A549 (cell line): ENCODE measurements around the gene EFEMP1. TPM values are rescaled to one million over a fixed set of nuclear protein-coding genes. Genes with fewer than 3 reads are reported as not detected.
A peak's percentile ranks its signal among the peaks of the same experiment; 100 is the strongest.

Experiments
- ATOH8 ChIP-seq: fragments of 250-450 bp; sonication (Bioruptor Pico); IDR thresholded peaks from 2 replicates; pipeline ENCODE4 v1.5.0; 2020; ENCODE audit warnings: low read depth, mild to moderate bottlenecking, moderate library complexity
- BCL3 ChIP-seq: fragments of >200 bp; sonication (Bioruptor Twin); formaldehyde crosslinking; IDR thresholded peaks from 3 replicates; pipeline ENCODE4 v1.6.1; 2016
- CBX8 ChIP-seq: fragments of 200-600 bp; sonication (generic); IDR thresholded peaks from 2 replicates; pipeline ENCODE4 v1.6.1; 2016
- CHD4 ChIP-seq: fragments of 200-600 bp; sonication (generic); IDR thresholded peaks from 2 replicates; pipeline ENCODE4 v1.6.1; 2016; ENCODE audit warnings: antibody characterized with exemption, mild to moderate bottlenecking, borderline replicate concordance
- CTCF ChIP-seq: fragments of >200 bp; sonication (Bioruptor Twin); formaldehyde crosslinking; IDR thresholded peaks from 3 replicates; pipeline ENCODE4 v1.5.1; 2016
- EHF ChIP-seq: fragments of 250-450 bp; sonication (Bioruptor Pico); IDR thresholded peaks from 2 replicates; pipeline ENCODE4 v1.5.0; 2020; ENCODE audit warnings: mild to moderate bottlenecking
- EHMT2 ChIP-seq: fragments of 200-600 bp; sonication (generic); IDR thresholded peaks from 2 replicates; pipeline ENCODE4 v1.6.1; 2016; ENCODE audit warnings: antibody characterized with exemption, low read depth, mild to moderate bottlenecking, moderate library complexity
- ESRRA ChIP-seq: fragments of 150-350 bp; IDR thresholded peaks from 2 replicates; pipeline ENCODE4 v1.6.1; 2014; ENCODE audit warnings: mild to moderate bottlenecking, low read length, borderline replicate concordance
- FOSB ChIP-seq: fragments of 250-450 bp; sonication (Bioruptor Pico); IDR thresholded peaks from 2 replicates; pipeline ENCODE4 v1.5.0; 2020; ENCODE audit warnings: mild to moderate bottlenecking, moderate library complexity
- FOSL2 ChIP-seq, 2 experiments: fragments of 450-650 bp in 1 of 2; fragments of >200 bp in 1 of 2; sonication (Bioruptor Twin) in 1 of 2; formaldehyde crosslinking; IDR thresholded peaks; 2 replicates each; pipeline versions ENCODE4 v1.5.0 to v1.6.1; 2016 to 2020; ENCODE audit warnings: mild to moderate bottlenecking in 1 of 2, moderate library complexity in 1 of 2
- FOXS1 ChIP-seq: fragments of 250-450 bp; sonication (Bioruptor Pico); IDR thresholded peaks from 2 replicates; pipeline ENCODE4 v1.5.0; 2020; ENCODE audit warnings: mild to moderate bottlenecking, moderate library complexity
- HDAC2 ChIP-seq: fragments of 200-600 bp; sonication (generic); IDR thresholded peaks from 2 replicates; pipeline ENCODE4 v1.6.1; 2016
- HEYL ChIP-seq: fragments of 250-450 bp; sonication (Bioruptor Pico); IDR thresholded peaks from 2 replicates; pipeline ENCODE4 v1.8.0; 2021; ENCODE audit warnings: mild to moderate bottlenecking, moderate library complexity
- HMGXB4 ChIP-seq: fragments of 250-450 bp; sonication (Bioruptor Pico); IDR thresholded peaks from 2 replicates; pipeline ENCODE4 v1.5.0; 2021; ENCODE audit warnings: mild to moderate bottlenecking, moderate library complexity, borderline replicate concordance
- HOXB5 ChIP-seq: fragments of 250-450 bp; sonication (Bioruptor Pico); IDR thresholded peaks from 2 replicates; pipeline ENCODE4 v1.5.0; 2020; ENCODE audit warnings: mild to moderate bottlenecking, moderate library complexity
- JUN ChIP-seq, 2 experiments: fragments of >200 bp; sonication (Bioruptor Twin); formaldehyde crosslinking; IDR thresholded peaks; 2 replicates in 1 of 2; 3 replicates in 1 of 2; pipeline ENCODE4 v1.6.1; 2016 to 2017
- JUNB ChIP-seq: fragments of >200 bp; sonication (Bioruptor Twin); formaldehyde crosslinking; IDR thresholded peaks from 2 replicates; pipeline ENCODE4 v1.6.1; 2016
- KDM1A ChIP-seq: fragments of 200-600 bp; sonication (generic); IDR thresholded peaks from 2 replicates; pipeline ENCODE4 v1.6.1; 2016; ENCODE audit warnings: low read depth, mild to moderate bottlenecking
- MAFK ChIP-seq: fragments of 450-650 bp; IDR thresholded peaks from 2 replicates; pipeline ENCODE4 v1.6.1; 2014; ENCODE audit not compliant: partially characterized antibody
- MAX ChIP-seq: IDR thresholded peaks from 2 replicates; pipeline ENCODE4 v1.6.1; 2012
- MAZ ChIP-seq: fragments of 150-350 bp; IDR thresholded peaks from 2 replicates; pipeline ENCODE4 v1.6.1; 2014; ENCODE audit warnings: antibody characterized with exemption, low read depth, low read length, borderline replicate concordance
- MYC ChIP-seq: IDR thresholded peaks from 2 replicates; pipeline ENCODE4 v1.6.1; 2012; ENCODE audit warnings: mild to moderate bottlenecking, inconsistent platforms, low read length, improper control_type of control experiment, borderline replicate concordance
- NFE2L2 ChIP-seq: fragments of 150-350 bp; conservative IDR thresholded peaks from 2 replicates; pipeline ENCODE4 v1.6.1; 2014; ENCODE audit warnings: low read length
- NPAS2 ChIP-seq: fragments of 250-450 bp; sonication (Bioruptor Pico); IDR thresholded peaks from 2 replicates; pipeline ENCODE4 v1.8.0; 2022; ENCODE audit warnings: mild to moderate bottlenecking, moderate library complexity, borderline replicate concordance
- NR3C1 ChIP-seq: fragments of >200 bp; sonication (Bioruptor Twin); formaldehyde crosslinking; IDR thresholded peaks from 3 replicates; pipeline ENCODE4 v1.6.1; 2017
- PHF8 ChIP-seq: fragments of 200-600 bp; sonication (generic); IDR thresholded peaks from 2 replicates; pipeline ENCODE4 v1.6.1; 2016; ENCODE audit warnings: low read depth, mild to moderate bottlenecking, antibody characterized with exemption, moderate library complexity, borderline replicate concordance
- REST ChIP-seq: fragments of 200-600 bp; sonication (generic); IDR thresholded peaks from 2 replicates; pipeline ENCODE4 v1.6.1; 2016; ENCODE audit warnings: antibody characterized with exemption, mild to moderate bottlenecking, moderate library complexity
- RFX5 ChIP-seq: fragments of 450-650 bp; IDR thresholded peaks from 2 replicates; pipeline ENCODE4 v1.7.1; 2014; ENCODE audit warnings: antibody characterized with exemption, mild to moderate bottlenecking, moderate library complexity
- SREBF2 ChIP-seq: fragments of 450-650 bp; IDR thresholded peaks from 2 replicates; pipeline ENCODE4 v1.6.1; 2014; ENCODE audit warnings: mild to moderate bottlenecking, moderate library complexity
- TFCP2L1 ChIP-seq: fragments of 250-450 bp; sonication (Bioruptor Pico); IDR thresholded peaks from 2 replicates; pipeline ENCODE4 v1.5.0; 2021; ENCODE audit warnings: mild to moderate bottlenecking
- ZC3H11A ChIP-seq: fragments of 450-650 bp; IDR thresholded peaks from 2 replicates; pipeline ENCODE4 v1.6.1; 2014; ENCODE audit warnings: antibody characterized with exemption, mild to moderate bottlenecking
- ZFP36 ChIP-seq: fragments of 450-650 bp; IDR thresholded peaks from 2 replicates; pipeline ENCODE4 v1.6.1; 2014; ENCODE audit warnings: borderline replicate concordance; ENCODE audit not compliant: partially characterized antibody
- ZSCAN20 ChIP-seq: fragments of 250-450 bp; sonication (Bioruptor Pico); IDR thresholded peaks from 2 replicates; pipeline ENCODE4 v1.8.0; 2022; ENCODE audit warnings: mild to moderate bottlenecking, moderate library complexity
- polyA plus RNA-seq, 4 experiments: library from polyadenylated mRNA; depleted of rRNA in 3 of 4; stranded (reverse); fragments of >200 nt; fragmentation: RNase III in 1 of 4; extraction: RNeasy Plus Mini Kit Qiagen cat#74134 plus additional on column Dnase treatment in 1 of 4; gene quantifications; 2 replicates in 3 of 4; 3 replicates in 1 of 4; pipeline ENCODE4 v1.2.3, GENCODE V29; 2011 to 2017

Gene EFEMP1
- polyA plus RNA-seq, 2 of the 4 experiments (the other 2 are of a cell fraction) = 48.5 to 59.2 TPM

GRCh38 chr2:55885127-55885943 is 38.2 kb downstream of the EFEMP1 start (continued):
- peak; percentile 94 for TF ChIP-seq JUNB
- TF ChIP-seq KDM1A = no peak
- no peak for TF ChIP-seq NPAS2
- peak; percentile 99 for TF ChIP-seq MAFK
- no peak for TF ChIP-seq NR3C1
- no peak for TF ChIP-seq NFE2L2
- TF ChIP-seq MAX = peak; percentile 70
- no peak for TF ChIP-seq ZC3H11A
- TF ChIP-seq EHMT2 = no peak
- TF ChIP-seq FOSB (CRISPR knock-in tag) = no peak; the same call in 1 of the 2 replicates
- TF ChIP-seq ESRRA = no peak
- TF ChIP-seq ZSCAN20 = no peak
- TF ChIP-seq ATOH8 (CRISPR knock-in tag) = 0 out of 2 replicates have a peak, but pooled peaks have one; percentile 42
- TF ChIP-seq MYC = no peak
- TF ChIP-seq FOSL2 (IDR thresholded peaks at IDR 0.05) = peak; percentile 98
- peak; percentile 98 for TF ChIP-seq FOSL2 (CRISPR knock-in tag; IDR thresholded peaks at IDR 0.05)
- no peak for TF ChIP-seq HMGXB4
- no peak for TF ChIP-seq MAZ
- no peak for TF ChIP-seq PHF8
- TF ChIP-seq EHF (CRISPR knock-in tag) = no peak
- TF ChIP-seq FOXS1 (CRISPR knock-in tag) = no peak
- TF ChIP-seq CHD4 = no peak
- TF ChIP-seq SREBF2 = no peak
- TF ChIP-seq TFCP2L1 (CRISPR knock-in tag) = no peak
- TF ChIP-seq CBX8 = no peak
- no peak for TF ChIP-seq CTCF
- no peak for TF ChIP-seq RFX5
- no peak for TF ChIP-seq ZFP36
- TF ChIP-seq JUN (IDR thresholded peaks at IDR 0.05) = peak; percentile 47 to 68; a peak in 2 of 5 replicates
- TF ChIP-seq HDAC2 = no peak
- TF ChIP-seq BCL3 = no peak
- peak; percentile 20; the same call in 1 of the 2 replicates for TF ChIP-seq HOXB5 (CRISPR knock-in tag)
- TF ChIP-seq REST = no peak
- no peak for TF ChIP-seq HEYL (CRISPR knock-in tag)
